Measurements from ENCODE around the gene ZNF462. TPM values are rescaled to one million over a fixed set of nuclear protein-coding genes. Genes with fewer than 3 reads are reported as not detected.

ZNF462 gene
- total RNA-seq, 1 experiment from 2014 or later, result 164 TPM

DNA sequence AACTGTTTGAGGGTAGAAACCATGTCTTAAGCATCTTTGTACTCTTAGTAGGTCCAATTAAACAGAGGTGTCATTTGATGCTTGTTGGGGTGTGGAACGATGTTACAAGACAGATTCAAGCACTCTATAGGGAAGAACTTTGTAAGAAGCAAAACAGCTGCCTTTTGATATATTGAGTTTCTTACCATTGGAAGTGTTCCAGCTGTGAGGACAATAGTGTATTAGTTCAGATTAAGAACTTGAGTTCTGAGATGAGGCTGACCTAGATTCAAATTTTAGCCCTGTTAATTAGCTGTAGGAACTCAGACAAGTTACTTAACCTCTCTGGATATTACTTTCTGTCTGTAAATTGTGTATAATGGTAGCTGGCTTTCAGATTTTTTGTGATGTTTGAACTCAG lies 19.6 kb upstream of the ZNF462 start:
- H4K91ac ChIP-seq (ENCODE audit: insufficient read length, low read depth, low read length), result no peak overlapping the region
- H3K27ac ChIP-seq (ENCODE audit: insufficient read length, low read depth, low read length), result no peak overlapping the region
- H3K27ac Mint-ChIP-seq, result no peak overlapping the region
- H2BK15ac ChIP-seq (ENCODE audit: low read depth, low read length), result no peak overlapping the region
- no peaks in the 10 kb centered on the region for H3K27me3 ChIP-seq (ENCODE audit: insufficient read depth, low read length)
- H3K4me1 Mint-ChIP-seq, result no peaks in the 10 kb centered on the region
- no peak overlapping the region for H2BK20ac ChIP-seq (ENCODE audit: low read depth, low read length, poor library complexity, severe bottlenecking)
- H3K79me1 ChIP-seq (ENCODE audit: insufficient read depth, low read depth, low read length, poor library complexity, severe bottlenecking), result no peaks in the 10 kb centered on the region
- H3K79me2 ChIP-seq (ENCODE audit: insufficient read depth, low read length), result no peaks in the 10 kb centered on the region
- no peak overlapping the region for H3K18ac ChIP-seq (ENCODE audit: insufficient read length, low read depth, low read length)
- no peaks in the 10 kb centered on the region for H3K23me2 ChIP-seq (ENCODE audit: insufficient read length, low read depth, low read length, poor library complexity, severe bottlenecking)
- no peaks in the 10 kb centered on the region for H3K36me3 Mint-ChIP-seq (ENCODE audit: insufficient read depth in 1 of 3, low read depth in 3 of 3)
- H3T11ph ChIP-seq (ENCODE audit: low read length), result no peak overlapping the region
- H2BK5ac ChIP-seq (ENCODE audit: insufficient read length, low read length), result no peak overlapping the region
- DNase-seq, result no peak
- H2BK12ac ChIP-seq (ENCODE audit: insufficient read length, low read depth, low read length), result no peak overlapping the region
- H3K4me2 ChIP-seq (ENCODE audit: insufficient read depth, insufficient read length, low read length), result no peak overlapping the region
- H3K14ac ChIP-seq (ENCODE audit: insufficient read depth, low read length), result no peak overlapping the region
- no CpG with 5 or more reads among the region's 1 CpG for WGBS (ENCODE audit: extremely low coverage, insufficient read length, low lambda C conversion rate)
- H4K8ac ChIP-seq (replicated peaks; ENCODE audit: insufficient read length, low read depth, low read length), result no peak overlapping the region
- no peak overlapping the region for H2AK5ac ChIP-seq (ENCODE audit: insufficient read length, low read length)
- no peak overlapping the region for H2BK120ac ChIP-seq (ENCODE audit: low read depth, low read length, poor library complexity, severe bottlenecking)
- H3K27me3 Mint-ChIP-seq (ENCODE audit: low read depth), result no peaks in the 10 kb centered on the region
- no peak overlapping the region for H3K56ac ChIP-seq (ENCODE audit: insufficient read length, low read depth, low read length)
- H3K9ac ChIP-seq (ENCODE audit: extremely low read depth, insufficient read length, low read length), result no peak overlapping the region
- no peak overlapping the region for H3K23ac ChIP-seq (ENCODE audit: insufficient read length, low read depth, low read length)
- no peak overlapping the region for H2AFZ ChIP-seq (ENCODE audit: low read length)
- H4K5ac ChIP-seq (ENCODE audit: insufficient read length, low read depth, low read length), result no peak overlapping the region
- no peaks in the 10 kb centered on the region for H3K9me3 ChIP-seq (ENCODE audit: control insufficient read depth, low read depth, low read length)
- no peaks in the 10 kb centered on the region for H4K20me1 ChIP-seq (ENCODE audit: control insufficient read depth, insufficient read depth, insufficient read length)
- no peaks in the 10 kb centered on the region for H3K4me1 ChIP-seq (ENCODE audit: insufficient read depth, low read length)
- H3K4ac ChIP-seq (ENCODE audit: low read depth, low read length), result no peak overlapping the region
- TF ChIP-seq, protein P1, sequence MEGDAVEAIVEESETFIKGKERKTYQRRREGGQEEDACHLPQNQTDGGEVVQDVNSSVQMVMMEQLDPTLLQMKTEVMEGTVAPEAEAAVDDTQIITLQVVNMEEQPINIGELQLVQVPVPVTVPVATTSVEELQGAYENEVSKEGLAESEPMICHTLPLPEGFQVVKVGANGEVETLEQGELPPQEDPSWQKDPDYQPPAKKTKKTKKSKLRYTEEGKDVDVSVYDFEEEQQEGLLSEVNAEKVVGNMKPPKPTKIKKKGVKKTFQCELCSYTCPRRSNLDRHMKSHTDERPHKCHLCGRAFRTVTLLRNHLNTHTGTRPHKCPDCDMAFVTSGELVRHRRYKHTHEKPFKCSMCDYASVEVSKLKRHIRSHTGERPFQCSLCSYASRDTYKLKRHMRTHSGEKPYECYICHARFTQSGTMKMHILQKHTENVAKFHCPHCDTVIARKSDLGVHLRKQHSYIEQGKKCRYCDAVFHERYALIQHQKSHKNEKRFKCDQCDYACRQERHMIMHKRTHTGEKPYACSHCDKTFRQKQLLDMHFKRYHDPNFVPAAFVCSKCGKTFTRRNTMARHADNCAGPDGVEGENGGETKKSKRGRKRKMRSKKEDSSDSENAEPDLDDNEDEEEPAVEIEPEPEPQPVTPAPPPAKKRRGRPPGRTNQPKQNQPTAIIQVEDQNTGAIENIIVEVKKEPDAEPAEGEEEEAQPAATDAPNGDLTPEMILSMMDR (conservative IDR thresholded peaks at IDR 0.05), result no peak
- no peaks in the 10 kb centered on the region for H3K9me3 Mint-ChIP-seq
- no peak overlapping the region for H3K4me3 Mint-ChIP-seq
